IPS-15b (cell line): ENCODE measurements around the gene AMZ1.
"Not testable (repeated sequence)": the region's sequence is repeated elsewhere in the genome, so short reads cannot be mapped to it uniquely, and the experiment has no call there.

Experiments
- H3K27me3 ChIP-seq: one replicate; pipeline ENCODE4 v1.6.1; 2013; ENCODE audit warnings: low read length; ENCODE audit not compliant: control insufficient read depth, insufficient read depth
- H3K36me3 ChIP-seq: one replicate; pipeline ENCODE4 v1.6.1; 2013; ENCODE audit warnings: low read length; ENCODE audit not compliant: control insufficient read depth, insufficient read depth
- H3K4me1 ChIP-seq: one replicate; pipeline ENCODE4 v1.6.1; 2013; ENCODE audit warnings: mild to moderate bottlenecking, low read length; ENCODE audit not compliant: control insufficient read depth, insufficient read depth
- H3K4me3 ChIP-seq: one replicate; pipeline ENCODE4 v1.5.1; 2013; ENCODE audit warnings: low read depth, low read length
- H3K9ac ChIP-seq: one replicate; pipeline ENCODE4 v1.6.1; 2013; ENCODE audit warnings: low read depth, mild to moderate bottlenecking, low read length
- H3K9me3 ChIP-seq: one replicate; pipeline ENCODE4 v1.6.1; 2013; ENCODE audit warnings: mild to moderate bottlenecking, low read length; ENCODE audit not compliant: control insufficient read depth, insufficient read depth

Gene AMZ1

GRCh38 chr7:2673934-2674333 lies 14.1 kb upstream of the AMZ1 start:
- Histone ChIP-seq H3K4me1 (no peaks in the 10 kb centered on the region), H3K9me3 (no peaks in the 10 kb centered on the region), H3K4me3 (no peak overlapping the region), H3K9ac (no peak overlapping the region), H3K36me3 (no peaks in the 10 kb centered on the region), H3K27me3 (no peaks in the 10 kb centered on the region)

DNA sequence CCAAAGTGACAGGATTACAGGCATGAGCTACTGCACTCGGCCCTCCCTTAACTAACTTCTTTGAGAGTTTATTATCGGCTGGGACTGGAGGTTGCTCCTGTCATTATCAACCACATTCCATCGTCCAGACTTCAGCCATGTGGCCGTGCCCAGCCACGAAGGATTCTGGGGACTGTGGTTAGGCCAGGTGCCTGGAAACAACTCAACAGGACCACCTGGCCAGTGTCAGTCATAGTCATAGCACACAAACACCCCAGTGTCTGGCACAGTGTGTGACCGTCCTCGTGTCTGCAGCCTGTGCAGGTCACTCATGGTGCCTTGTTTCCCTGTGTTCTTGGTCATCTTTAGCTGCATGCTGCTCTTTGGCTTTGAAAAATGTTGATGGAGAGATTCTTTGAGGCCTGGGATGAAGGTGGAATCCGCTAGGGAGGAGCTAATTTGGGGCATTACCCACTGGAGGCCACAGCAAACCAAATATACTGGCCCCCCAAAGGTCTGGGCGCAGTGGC lies 12.7 kb upstream of the AMZ1 start:
- Histone ChIP-seq H3K27me3 (no peaks in the 10 kb centered on the region), H3K9ac (no peak overlapping the region), H3K4me3 (no peak overlapping the region), H3K9me3 (no peaks in the 10 kb centered on the region), H3K4me1 (no peaks in the 10 kb centered on the region), H3K36me3 (no peaks in the 10 kb centered on the region)

DNA sequence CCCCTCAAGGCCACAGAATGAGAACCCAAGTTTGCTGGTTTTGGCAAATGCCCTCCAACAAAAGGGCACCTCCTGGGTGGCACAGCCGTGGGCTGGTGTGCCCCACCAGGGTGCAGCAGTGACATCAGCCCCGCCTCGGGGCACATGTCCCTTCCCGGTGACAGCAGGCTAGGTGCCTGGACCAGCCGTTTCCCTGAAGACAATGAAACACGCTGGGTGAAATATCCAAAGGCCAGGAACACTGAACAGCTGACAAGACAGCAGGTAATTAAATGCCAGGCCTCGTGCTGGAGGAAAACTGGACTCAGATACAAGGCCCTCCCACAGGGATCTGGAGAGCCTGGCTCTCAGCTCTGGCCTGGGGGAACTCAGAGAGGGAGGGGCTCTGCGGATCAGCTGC lies 11.4 kb upstream of the AMZ1 start:
- not testable (repeated sequence) for H3K9me3 ChIP-seq, H3K9ac ChIP-seq, H3K4me1 ChIP-seq, H3K36me3 ChIP-seq, H3K4me3 ChIP-seq, H3K27me3 ChIP-seq

DNA sequence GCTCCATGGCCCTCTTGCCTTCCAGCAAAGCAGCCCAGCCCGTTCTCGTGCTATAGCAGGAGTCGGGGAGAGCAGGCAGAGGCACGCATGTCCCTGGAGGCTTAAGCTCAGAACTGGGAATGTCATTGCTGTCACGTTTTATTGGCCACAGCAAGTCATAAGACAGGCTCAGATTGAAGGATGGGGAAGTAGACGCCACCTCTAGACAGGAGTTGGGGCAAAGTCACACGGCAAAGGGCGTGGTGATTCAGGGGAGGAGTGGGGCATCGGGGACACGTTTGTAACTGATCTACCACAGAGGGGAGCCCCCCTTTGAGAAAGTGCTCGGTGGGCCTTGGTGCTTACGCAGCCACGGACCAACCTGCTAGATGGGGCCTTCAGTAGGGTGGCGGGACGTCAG lies 9.5 kb upstream of the AMZ1 start:
- H3K4me3 ChIP-seq, H3K9ac ChIP-seq, H3K9me3 ChIP-seq, H3K4me1 ChIP-seq, H3K36me3 ChIP-seq, H3K27me3 ChIP-seq: not testable (repeated sequence)

GRCh38 chr7:2679135-2680127 lies 8.6 kb upstream of the AMZ1 start:
- not testable (repeated sequence) for H3K9ac ChIP-seq, H3K4me3 ChIP-seq, H3K9me3 ChIP-seq, H3K27me3 ChIP-seq, H3K4me1 ChIP-seq, H3K36me3 ChIP-seq

- no peaks in the 10 kb centered on the region for H3K9me3 ChIP-seq
- H3K36me3 ChIP-seq = no peaks in the 10 kb centered on the region
- H3K9ac ChIP-seq = no peak overlapping the region
- no peak overlapping the region for H3K4me3 ChIP-seq
- no peaks in the 10 kb centered on the region for H3K4me1 ChIP-seq
- no peaks in the 10 kb centered on the region for H3K27me3 ChIP-seq
These were observed 7.7 kb upstream of the AMZ1 start for GRCh38 chr7:2680256-2680655.

DNA sequence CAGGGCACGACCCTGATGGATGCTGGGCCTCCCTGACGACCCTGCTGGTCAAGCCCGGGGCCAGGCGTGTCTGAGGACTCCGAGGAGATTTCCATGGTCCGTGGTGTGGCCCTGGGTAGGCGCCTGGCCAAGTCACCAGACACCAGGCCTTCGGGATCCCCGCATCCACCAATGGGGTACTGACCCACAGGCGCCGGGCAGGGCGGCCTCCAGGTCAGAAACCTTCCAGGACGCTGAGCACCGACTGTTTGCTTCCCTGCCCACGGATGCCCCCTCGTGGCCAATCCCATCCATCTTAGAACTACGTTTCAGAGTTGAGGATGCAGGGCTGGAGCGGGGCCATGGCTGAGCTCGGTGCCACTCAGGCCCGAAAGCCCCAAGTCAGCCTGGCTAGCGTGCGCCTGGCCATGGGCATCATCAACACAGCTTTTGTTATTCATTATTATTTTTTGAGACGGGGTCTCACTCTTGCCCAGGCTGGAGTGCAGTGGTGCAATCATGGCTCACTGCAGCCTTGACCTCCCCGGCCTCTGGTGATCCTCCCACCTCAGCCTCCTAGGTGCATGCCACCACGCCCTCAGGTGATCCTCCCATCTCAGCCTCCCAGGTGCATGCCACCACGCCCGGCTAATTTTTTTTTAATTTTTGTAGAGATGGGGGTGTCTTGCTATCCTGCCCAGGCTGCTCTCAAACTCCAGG lies 7.1 kb upstream of the AMZ1 start:
- Histone ChIP-seq H3K9ac (no peak overlapping the region), H3K36me3 (no peaks in the 10 kb centered on the region), H3K4me1 (no peaks in the 10 kb centered on the region), H3K9me3 (no peaks in the 10 kb centered on the region), H3K4me3 (no peak overlapping the region), H3K27me3 (no peaks in the 10 kb centered on the region)

DNA sequence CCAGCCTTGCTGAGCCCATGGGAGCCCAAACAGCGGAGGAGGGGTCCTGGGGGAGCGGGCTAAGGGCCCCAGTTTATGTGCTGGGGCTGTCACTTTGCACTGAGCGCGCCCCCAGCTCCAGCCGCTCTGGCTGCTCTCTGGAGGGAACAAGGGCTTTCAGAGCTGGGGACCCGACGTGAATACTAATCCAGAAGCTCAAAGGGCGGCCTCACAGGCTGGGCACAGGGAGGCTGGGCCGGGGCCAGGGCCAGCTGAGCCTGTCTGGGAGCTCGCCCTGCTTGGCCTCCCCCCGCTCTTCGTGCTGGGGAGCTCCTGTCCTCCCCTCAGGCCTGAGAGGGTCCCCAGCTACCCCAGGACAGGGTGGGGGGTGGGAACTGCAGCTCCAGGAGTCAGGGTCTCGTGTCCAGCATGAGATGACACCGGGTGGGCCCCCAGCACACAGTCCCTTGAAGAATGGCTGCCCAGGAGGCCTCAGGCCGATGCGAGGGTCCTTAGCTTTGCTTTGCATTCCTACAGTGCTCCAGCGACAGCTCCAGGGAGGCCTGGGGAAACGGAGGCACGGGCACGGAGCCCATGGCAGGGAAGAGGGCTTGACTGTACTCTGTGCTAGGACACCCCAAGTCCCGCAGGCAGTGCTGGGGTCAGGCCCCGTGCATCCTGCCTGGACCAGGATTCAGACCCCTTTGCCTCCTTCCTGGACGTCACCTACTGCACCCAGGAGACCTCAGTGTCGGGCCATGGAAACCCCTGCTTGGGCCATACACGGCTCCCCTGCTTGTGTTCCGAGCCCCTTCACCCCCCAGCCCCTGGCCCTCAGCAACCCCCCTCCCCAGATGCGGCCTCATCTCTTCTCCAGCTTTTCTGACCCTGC lies 5.8 kb upstream of the AMZ1 start:
- H3K4me1 ChIP-seq = no peaks in the 10 kb centered on the region
- no peaks in the 10 kb centered on the region for H3K27me3 ChIP-seq
- H3K9ac ChIP-seq = no peak overlapping the region

DNA sequence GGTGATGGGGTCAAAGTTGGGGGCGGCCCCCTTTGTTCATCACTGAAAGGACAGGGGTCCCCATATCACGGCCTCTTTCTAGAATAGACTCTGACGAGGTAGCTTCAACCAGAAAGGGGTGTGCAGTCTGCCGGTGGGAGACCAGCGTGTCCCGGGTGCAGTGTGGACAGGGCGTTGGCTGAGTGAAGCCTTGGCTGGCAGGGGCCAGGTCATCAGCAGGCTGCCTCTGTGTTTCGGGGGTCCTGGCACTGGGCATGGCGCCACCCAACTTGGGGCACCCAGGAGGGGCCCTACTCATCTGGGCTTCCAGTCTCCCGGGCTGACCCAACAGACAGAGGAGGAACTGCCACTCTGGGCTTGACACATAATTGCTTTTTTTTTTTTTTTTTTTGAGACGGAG lies 3.5 kb upstream of the AMZ1 start:
- H3K27me3 ChIP-seq = peaks cover 16% of the 10 kb centered on the region
- H3K9me3 ChIP-seq = no peaks in the 10 kb centered on the region
- H3K36me3 ChIP-seq = no peaks in the 10 kb centered on the region

More for the DNA sequence above, 5.8 kb upstream of the AMZ1 start:
- Histone ChIP-seq H3K9me3 (no peaks in the 10 kb centered on the region), H3K36me3 (no peaks in the 10 kb centered on the region), H3K4me3 (no peak overlapping the region)

GRCh38 chr7:2686101-2686500 lies 1.9 kb upstream of the AMZ1 start:
- Histone ChIP-seq H3K27me3 (peaks cover 23% of the 10 kb centered on the region), H3K4me1 (peaks cover 3% of the 10 kb centered on the region), H3K9ac (no peak overlapping the region), H3K9me3 (no peaks in the 10 kb centered on the region), H3K36me3 (no peaks in the 10 kb centered on the region), H3K4me3 (no peak overlapping the region)

More for the DNA sequence above, 3.5 kb upstream of the AMZ1 start:
- Histone ChIP-seq H3K4me1 (peaks cover 3% of the 10 kb centered on the region), H3K4me3 (no peak overlapping the region), H3K9ac (no peak overlapping the region)

DNA sequence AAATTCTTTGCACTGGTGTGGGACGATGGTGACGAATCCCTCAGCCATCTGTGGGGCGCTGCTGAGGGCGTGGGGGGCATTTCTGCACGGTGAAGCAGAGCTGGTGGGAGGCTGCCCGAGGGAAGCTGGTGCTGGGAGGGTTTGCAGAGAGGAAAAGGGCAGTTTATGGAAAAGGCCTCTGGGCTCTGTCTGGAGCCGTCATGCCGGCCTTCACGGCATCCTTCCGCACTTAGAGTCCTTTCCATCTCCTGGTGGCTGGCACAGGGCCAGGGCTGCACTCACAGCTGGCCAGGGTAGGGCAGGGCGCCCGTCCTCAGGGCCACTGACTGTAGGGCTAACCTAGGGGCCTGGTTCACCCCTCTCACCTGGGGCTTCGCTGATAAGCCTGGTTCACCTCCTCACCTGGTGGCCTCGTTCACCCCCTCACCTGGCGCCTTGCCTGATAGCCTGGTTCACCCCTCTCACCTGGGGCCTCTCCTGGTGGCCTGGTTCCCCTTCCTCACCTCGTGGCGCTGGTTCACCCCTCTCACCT lies 598 bp upstream of the AMZ1 start:
- Histone ChIP-seq H3K4me1 (peaks cover 3% of the 10 kb centered on the region), H3K9ac (no peak overlapping the region), H3K27me3 (peaks cover 23% of the 10 kb centered on the region), H3K9me3 (no peaks in the 10 kb centered on the region), H3K36me3 (no peaks in the 10 kb centered on the region), H3K4me3 (no peak overlapping the region)
